ENCODE results near the gene PAX2. TPM values are rescaled to one million over a fixed set of nuclear protein-coding genes. Genes with fewer than 3 reads are reported as not detected.
A peak's percentile ranks its signal among the peaks of the same experiment; 100 is the strongest.

Gene PAX2
- total RNA-seq, 3 donors from 2014 or later, result under 0.01 TPM; not detected in 2

DNA sequence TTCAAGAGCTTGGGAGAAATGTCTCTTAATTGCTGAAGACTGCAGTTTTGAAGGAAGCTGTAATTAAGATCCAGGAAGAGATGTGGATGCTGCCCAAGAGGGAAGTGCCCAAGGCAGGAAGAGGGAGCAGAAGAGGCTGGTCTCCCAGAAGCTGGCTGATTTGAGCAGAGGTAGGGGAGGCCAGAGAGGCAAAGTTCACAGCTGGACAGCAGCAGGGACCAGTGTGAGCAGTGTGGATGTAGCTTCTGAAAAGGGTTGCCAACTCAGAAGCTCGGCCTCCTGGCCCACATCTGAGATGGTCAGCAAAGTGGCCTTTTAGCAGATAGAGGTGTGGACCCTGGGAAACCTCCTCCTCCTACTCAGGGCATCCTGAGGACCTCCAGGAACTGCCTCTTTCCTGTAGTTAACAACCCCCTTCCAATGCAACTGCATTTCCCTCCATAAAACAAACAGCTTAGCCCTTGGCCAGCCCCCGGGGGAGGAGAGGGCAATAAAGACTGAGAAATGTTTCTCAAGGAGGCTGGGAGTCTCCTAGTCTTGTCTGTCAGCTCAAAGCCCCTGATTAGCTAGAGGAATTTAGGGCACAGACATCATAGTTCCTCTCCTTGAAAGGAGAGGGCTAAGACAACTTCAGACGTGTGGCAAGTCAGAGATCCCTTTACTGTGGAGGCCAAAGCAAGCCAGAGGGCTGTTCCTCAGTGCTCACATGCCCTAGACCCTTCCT is 69.5 kb downstream of the PAX2 start:
- no peak for DNase-seq (ENCODE audit: low spot score in 2 of 2)
- H3K27ac ChIP-seq, result no peak overlapping the region
- intact Hi-C loops (cut with DNase I; ENCODE audit: low total_unique reads), result no loop called here
- H3K9me3 ChIP-seq, result no peaks in the 10 kb centered on the region
- H3K4me1 ChIP-seq, result no peaks in the 10 kb centered on the region
- no peaks in the 10 kb centered on the region for H3K36me3 ChIP-seq
- H3K27me3 ChIP-seq, result peaks cover 0 to 77% of the 10 kb centered on the region in 2 donors
- no peak for TF ChIP-seq POLR2AphosphoS5 (IDR thresholded peaks at IDR 0.05)
- TF ChIP-seq, protein P1, sequence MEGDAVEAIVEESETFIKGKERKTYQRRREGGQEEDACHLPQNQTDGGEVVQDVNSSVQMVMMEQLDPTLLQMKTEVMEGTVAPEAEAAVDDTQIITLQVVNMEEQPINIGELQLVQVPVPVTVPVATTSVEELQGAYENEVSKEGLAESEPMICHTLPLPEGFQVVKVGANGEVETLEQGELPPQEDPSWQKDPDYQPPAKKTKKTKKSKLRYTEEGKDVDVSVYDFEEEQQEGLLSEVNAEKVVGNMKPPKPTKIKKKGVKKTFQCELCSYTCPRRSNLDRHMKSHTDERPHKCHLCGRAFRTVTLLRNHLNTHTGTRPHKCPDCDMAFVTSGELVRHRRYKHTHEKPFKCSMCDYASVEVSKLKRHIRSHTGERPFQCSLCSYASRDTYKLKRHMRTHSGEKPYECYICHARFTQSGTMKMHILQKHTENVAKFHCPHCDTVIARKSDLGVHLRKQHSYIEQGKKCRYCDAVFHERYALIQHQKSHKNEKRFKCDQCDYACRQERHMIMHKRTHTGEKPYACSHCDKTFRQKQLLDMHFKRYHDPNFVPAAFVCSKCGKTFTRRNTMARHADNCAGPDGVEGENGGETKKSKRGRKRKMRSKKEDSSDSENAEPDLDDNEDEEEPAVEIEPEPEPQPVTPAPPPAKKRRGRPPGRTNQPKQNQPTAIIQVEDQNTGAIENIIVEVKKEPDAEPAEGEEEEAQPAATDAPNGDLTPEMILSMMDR (IDR thresholded peaks at IDR 0.05), result no peak
- TF ChIP-seq POLR2A (IDR thresholded peaks at IDR 0.05), result no peak
- no peak overlapping the region for H3K4me3 ChIP-seq

DNA sequence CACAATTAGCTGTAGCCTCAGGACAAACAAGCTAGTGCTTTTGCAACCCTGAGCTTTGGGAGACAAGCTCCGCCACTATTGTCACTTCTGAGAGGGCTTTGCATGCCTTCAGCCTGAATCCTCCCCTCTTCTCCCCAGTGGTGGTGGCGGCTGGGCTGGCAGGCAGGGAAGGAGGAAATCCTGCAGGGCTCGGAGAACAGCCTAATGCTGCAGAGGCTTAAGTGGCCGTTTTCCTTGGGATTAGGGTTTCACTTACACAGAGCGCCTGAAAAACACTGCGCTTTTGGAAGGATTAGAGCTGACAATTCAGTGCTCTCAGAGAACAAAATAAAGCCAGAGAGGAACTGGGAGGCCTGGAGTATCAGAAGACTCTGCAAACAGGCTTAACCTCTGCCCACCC is 71.3 kb downstream of the PAX2 start:
- intact Hi-C loops (cut with DNase I; ENCODE audit: low total_unique reads), result no loop called here
- Histone ChIP-seq H3K27ac (no peak overlapping the region), H3K27me3 (peaks cover 0 to 73% of the 10 kb centered on the region in 2 donors), H3K36me3 (no peaks in the 10 kb centered on the region), H3K4me1 (no peaks in the 10 kb centered on the region), H3K9me3 (no peaks in the 10 kb centered on the region), H3K4me3 (no peak overlapping the region)
- peak in 1 of 2 donors; percentile 14 for DNase-seq (ENCODE audit: low spot score in 2 of 2)
- TF ChIP-seq, protein P1 (IDR thresholded peaks at IDR 0.05), result no peak
- TF ChIP-seq POLR2A (IDR thresholded peaks at IDR 0.05), result no peak

DNA sequence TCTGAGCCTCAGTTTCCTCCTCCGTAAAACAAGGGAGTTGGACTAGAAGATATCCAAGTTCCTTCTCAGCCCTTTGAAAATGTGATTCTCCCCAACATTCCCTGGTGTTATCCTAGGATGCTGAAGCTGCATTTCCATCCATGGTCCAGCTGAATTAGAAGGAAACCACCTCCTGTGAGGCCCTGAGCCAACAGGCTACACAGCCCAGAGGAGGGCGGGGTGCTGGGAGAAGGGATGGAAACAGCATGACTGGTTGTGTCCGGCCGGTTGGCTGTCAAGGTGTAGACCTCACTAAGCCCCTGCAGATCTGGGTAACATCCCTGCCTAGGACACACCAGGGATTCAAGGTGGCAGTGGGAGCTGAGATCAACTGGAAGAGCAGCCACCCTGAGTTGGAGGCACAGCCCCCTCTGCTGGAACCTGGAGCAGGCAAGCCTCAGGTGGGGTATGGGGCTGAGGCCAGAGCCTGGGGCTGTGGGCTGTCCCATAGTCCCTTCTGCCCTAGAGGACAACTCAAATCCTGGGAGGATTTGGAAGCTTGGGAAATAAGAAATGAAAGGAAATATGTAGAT is 72.0 kb downstream of the PAX2 start:
- no peaks in the 10 kb centered on the region for H3K36me3 ChIP-seq
- intact Hi-C loops (cut with DNase I; ENCODE audit: low total_unique reads), result no loop called here
- H3K27ac ChIP-seq, result no peak overlapping the region
- H3K9me3 ChIP-seq, result no peaks in the 10 kb centered on the region
- TF ChIP-seq, protein P1 (IDR thresholded peaks at IDR 0.05), result no peak
- TF ChIP-seq POLR2AphosphoS5 (IDR thresholded peaks at IDR 0.05), result no peak
- TF ChIP-seq POLR2A (IDR thresholded peaks at IDR 0.05), result no peak
- no peak overlapping the region for H3K4me3 ChIP-seq
- H3K27me3 ChIP-seq, result peaks cover 0 to 73% of the 10 kb centered on the region in 2 donors
- DNase-seq (ENCODE audit: low spot score in 2 of 2), result peak in 1 of 2 donors; percentile 27
- no peaks in the 10 kb centered on the region for H3K4me1 ChIP-seq

DNA sequence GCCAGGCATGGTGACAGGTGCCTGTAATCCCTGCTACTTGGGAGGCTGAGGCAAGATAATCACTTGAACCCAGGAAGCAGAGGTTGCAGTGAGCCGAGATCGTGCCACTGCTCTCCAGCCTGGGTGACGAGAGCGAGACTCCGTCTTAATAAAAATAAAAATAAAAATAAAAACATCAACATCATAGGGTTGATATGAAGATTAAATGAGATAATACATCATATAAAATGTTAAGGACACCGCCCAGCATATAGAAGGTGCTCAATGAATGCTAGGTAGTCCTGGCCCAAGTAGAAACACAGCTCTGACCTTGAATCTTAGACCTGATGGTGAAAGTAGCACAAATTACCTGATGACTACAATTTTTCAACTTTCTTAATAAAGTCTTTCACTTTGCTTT is 74.0 kb downstream of the PAX2 start:
- Histone ChIP-seq H3K36me3 (no peaks in the 10 kb centered on the region), H3K4me3 (no peak overlapping the region), H3K9me3 (no peaks in the 10 kb centered on the region), H3K4me1 (no peaks in the 10 kb centered on the region), H3K27me3 (peaks cover 0 to 78% of the 10 kb centered on the region in 2 donors), H3K27ac (no peak overlapping the region)
- DNase-seq (ENCODE audit: low spot score in 2 of 2), result no peak
- TF ChIP-seq, protein P1 (IDR thresholded peaks at IDR 0.05), result no peak
- TF ChIP-seq POLR2AphosphoS5 (IDR thresholded peaks at IDR 0.05) (no peak), POLR2A (IDR thresholded peaks at IDR 0.05) (no peak)
- intact Hi-C loops (cut with DNase I; ENCODE audit: low total_unique reads), result no loop called here

DNA sequence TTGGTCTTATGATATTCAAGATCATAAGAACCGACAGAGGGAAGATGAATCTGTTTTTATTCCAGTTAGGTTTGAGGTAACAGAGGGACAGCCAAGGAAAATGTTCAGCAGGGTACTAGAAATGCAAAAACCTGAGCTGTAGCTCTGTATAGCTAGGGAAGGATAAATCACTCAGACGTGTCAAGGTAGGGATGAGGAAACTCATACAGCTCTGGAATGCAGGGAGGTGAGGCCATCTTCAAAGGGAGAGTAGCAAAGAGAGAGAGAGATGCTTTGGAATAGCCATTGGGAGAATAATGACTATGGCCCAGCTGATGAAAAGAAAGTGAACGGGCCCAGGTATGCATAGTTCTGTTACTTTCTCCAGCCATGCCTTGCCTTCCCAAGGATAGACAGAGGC is 77.8 kb downstream of the PAX2 start:
- TF ChIP-seq, protein P1 (IDR thresholded peaks at IDR 0.05), result no peak
- no peak for TF ChIP-seq POLR2A (IDR thresholded peaks at IDR 0.05)
- TF ChIP-seq POLR2AphosphoS5 (IDR thresholded peaks at IDR 0.05), result no peak
- H3K27me3 ChIP-seq, result peaks cover 8 to 88% of the 10 kb centered on the region in 2 donors
- no peaks in the 10 kb centered on the region for H3K9me3 ChIP-seq
- peaks cover 2 to 11% of the 10 kb centered on the region in 2 donors for H3K4me1 ChIP-seq
- no peak overlapping the region for H3K4me3 ChIP-seq
- no peak overlapping the region for H3K27ac ChIP-seq
- no peak for DNase-seq (ENCODE audit: low spot score in 2 of 2)
- intact Hi-C loops (cut with DNase I; ENCODE audit: low total_unique reads), result no loop called here
- H3K36me3 ChIP-seq, result no peaks in the 10 kb centered on the region
